Mucosa of descending colon (tissue), 3 donors: Measurements from ENCODE around the gene ASTN2. TPM values are rescaled to one million over a fixed set of nuclear protein-coding genes. Genes with fewer than 3 reads are reported as not detected.

Experiments used
- ATAC-seq: fragments of 200-7000 bp; cut with Tn5 transposase; one replicate; pipeline ENCODE4 v1.9.1; 2020; ENCODE audit warnings: mild to moderate bottlenecking, moderate library complexity
- DNase-seq, 3 donors: peaks; one replicate each; pipeline ENCODE4 v3.0.0-alpha.2; 2020
- H3K36me3 ChIP-seq: fragments of 200-600 bp; one replicate; pipeline ENCODE4 v1.8.0; 2021; ENCODE audit warnings: low read depth, mild to moderate bottlenecking
- H3K4me1 ChIP-seq: fragments of 200-600 bp; one replicate; pipeline ENCODE4 v1.8.0; 2021; ENCODE audit warnings: low read depth, mild to moderate bottlenecking
- H3K4me3 ChIP-seq: fragments of 200-600 bp; one replicate; pipeline ENCODE4 v1.8.0; 2021; ENCODE audit warnings: mild to moderate bottlenecking
- H3K9me3 ChIP-seq: fragments of 200-600 bp; one replicate; pipeline ENCODE4 v1.8.0; 2021; ENCODE audit warnings: mild to moderate bottlenecking
- CTCF ChIP-seq: fragments of 200-600 bp; IDR thresholded peaks from one replicate; pipeline ENCODE4 v1.8.0; 2022; ENCODE audit warnings: antibody characterized with exemption, mild to moderate bottlenecking
- intact Hi-C, 2 donors: fragments of 100-400 bp; cut with DNase I in 1 of 2; cut with micrococcal nuclease in 1 of 2; formaldehyde crosslinking; loops; one replicate each; pipeline versions ENCODE4 v1.11.0 to v1.11.1; 2022; cut with DNase I, micrococcal nuclease
- total RNA-seq, 3 donors: library from RNA; stranded (reverse); fragmentation: NEBNext Ultra II Directional in 2 of 3; extraction: Animal tissue kit (Norgen Biotek cat#: 25700) in 2 of 3; gene quantifications; one replicate each; pipeline versions ENCODE4 v1.2.1 to v1.2.4, GENCODE V29; 2021 to 2023
- donor health status: DM: no; HTN: no; CAD: no; lungs with moderate emphysema.
- donor health status: DM: no; HTN: no; CAD: no.
- donor health status: DM: no; HTN: yes; CAD: no.

The ASTN2 gene
- total RNA-seq, 3 donors from 2014 or later = 3.5 to 6.1 (median 5.4) TPM

GRCh38 chr9:117303643-117304230 is 111.1 kb downstream of the ASTN2 start:
- intact Hi-C loops = no loop called here
- DNase-seq = no peak
- Histone ChIP-seq H3K4me3 (no peak overlapping the region), H3K36me3 (no peaks in the 10 kb centered on the region), H3K9me3 (no peaks in the 10 kb centered on the region), H3K4me1 (no peaks in the 10 kb centered on the region)
- no peak for ATAC-seq
- TF ChIP-seq CTCF = no peak

- no peak overlapping the region for H3K4me3 ChIP-seq
- no peak for TF ChIP-seq CTCF
- H3K9me3 ChIP-seq = no peaks in the 10 kb centered on the region
- no peak for ATAC-seq
- no peaks in the 10 kb centered on the region for H3K4me1 ChIP-seq
- H3K36me3 ChIP-seq = no peaks in the 10 kb centered on the region
- DNase-seq = no peak
- intact Hi-C loops = no loop called here
These were observed 112.4 kb downstream of the ASTN2 start for GRCh38 chr9:117302487-117302886.

- intact Hi-C loops = no loop called here
- ATAC-seq (no peak), DNase-seq (no peak)
- TF ChIP-seq CTCF = no peak
- Histone ChIP-seq H3K36me3 (no peaks in the 10 kb centered on the region), H3K4me1 (no peaks in the 10 kb centered on the region), H3K4me3 (no peak overlapping the region), H3K9me3 (no peaks in the 10 kb centered on the region)
These were observed 114.3 kb downstream of the ASTN2 start for GRCh38 chr9:117300371-117301110.

- Histone ChIP-seq H3K36me3 (no peaks in the 10 kb centered on the region), H3K4me3 (no peak overlapping the region), H3K4me1 (no peaks in the 10 kb centered on the region), H3K9me3 (no peaks in the 10 kb centered on the region)
- DNase-seq = no peak
- intact Hi-C loops = no loop called here
- ATAC-seq = no peak
- no peak for TF ChIP-seq CTCF
These were observed 118.4 kb downstream of the ASTN2 start for GRCh38 chr9:117296453-117296852.

- DNase-seq = no peak
- H3K9me3 ChIP-seq = no peaks in the 10 kb centered on the region
- no peak for TF ChIP-seq CTCF
- ATAC-seq = no peak
- intact Hi-C loops = no loop called here
- H3K4me3 ChIP-seq = no peak overlapping the region
- H3K36me3 ChIP-seq = no peaks in the 10 kb centered on the region
- H3K4me1 ChIP-seq = no peaks in the 10 kb centered on the region
These were observed 121.4 kb downstream of the ASTN2 start for GRCh38 chr9:117293206-117294114.
